T follicular helper cell (primary cell): ENCODE measurements around the gene PPP2R5E.

Experiments used
- DNase-seq: peaks from one replicate; pipeline ENCODE4 v3.0.0-alpha.2; 2020; ENCODE audit warnings: low read depth

PPP2R5E gene

DNA sequence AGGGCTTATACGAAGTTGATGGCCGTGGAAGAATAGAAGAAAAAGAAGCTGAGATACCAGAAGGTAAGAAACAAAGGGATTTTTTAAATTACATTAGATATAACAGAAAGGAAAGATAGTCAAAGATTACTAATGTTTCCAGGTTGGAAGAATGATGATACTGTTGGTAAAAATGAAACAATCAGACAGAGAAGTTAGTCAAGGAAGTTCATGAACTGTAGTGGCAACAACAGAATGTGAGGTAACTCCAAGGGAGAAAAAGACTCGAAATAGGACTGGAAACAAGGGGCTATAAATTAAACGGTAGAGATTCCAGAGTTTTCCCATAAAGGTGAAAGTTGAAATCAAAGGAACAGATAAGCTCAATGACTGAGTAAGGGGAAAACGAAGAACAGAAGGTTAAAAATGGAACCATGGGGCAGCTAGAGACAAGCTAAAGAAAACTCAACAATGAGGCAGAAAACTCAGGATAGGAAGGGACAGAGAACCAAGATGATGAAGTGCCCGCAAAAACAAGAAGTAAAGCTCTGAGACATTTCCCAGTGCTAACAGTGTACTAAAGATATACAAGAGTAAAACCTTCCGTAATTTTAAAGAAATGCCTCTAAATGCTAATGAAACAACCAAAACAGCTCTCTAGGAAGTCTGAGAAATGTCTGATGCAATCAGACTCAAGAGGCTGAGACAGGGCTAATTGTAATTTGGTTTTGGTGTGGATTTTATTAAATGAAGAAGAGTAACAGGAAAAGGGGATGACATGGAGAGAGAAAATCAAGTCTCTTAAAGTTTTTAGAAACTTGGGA lies 70.0 kb downstream of the PPP2R5E start:
- DNase-seq = no peak

DNA sequence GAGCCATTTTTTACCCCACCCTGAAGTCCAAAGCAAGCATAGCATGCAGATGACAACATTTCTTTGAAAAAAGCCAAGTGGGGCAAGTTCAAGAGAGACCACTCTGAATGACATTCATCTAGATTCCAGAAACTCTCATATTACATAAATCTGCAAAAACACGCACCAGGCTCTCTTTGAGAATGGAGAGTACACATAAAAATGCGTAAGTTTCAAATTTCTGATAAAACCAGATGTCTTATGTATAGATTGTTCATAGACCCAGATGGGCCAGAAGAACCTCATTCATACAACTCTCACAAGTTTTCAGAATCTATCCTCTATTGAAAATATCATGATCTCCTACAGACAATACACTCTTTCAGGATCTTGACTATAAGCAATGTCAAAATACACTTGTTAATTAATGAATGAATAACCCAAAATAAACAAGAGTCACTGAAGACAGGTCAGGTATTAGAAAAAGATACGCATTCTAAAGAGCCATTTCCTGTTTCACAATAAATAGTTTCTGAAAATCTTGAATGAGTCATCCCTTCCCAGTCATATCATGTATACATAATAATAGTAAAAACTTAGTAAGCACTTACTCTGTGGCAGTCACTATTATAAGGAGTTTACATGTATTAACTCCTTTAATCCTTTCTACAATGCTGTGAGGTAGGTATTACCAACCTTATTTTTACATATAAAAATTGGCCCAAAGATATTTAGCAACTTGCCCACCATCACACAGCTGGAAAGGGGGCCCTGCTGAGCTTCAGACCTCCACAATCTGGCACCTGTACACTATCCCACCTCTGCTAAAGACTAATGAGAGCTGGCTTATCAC lies 72.0 kb downstream of the PPP2R5E start:
- no peak for DNase-seq

DNA sequence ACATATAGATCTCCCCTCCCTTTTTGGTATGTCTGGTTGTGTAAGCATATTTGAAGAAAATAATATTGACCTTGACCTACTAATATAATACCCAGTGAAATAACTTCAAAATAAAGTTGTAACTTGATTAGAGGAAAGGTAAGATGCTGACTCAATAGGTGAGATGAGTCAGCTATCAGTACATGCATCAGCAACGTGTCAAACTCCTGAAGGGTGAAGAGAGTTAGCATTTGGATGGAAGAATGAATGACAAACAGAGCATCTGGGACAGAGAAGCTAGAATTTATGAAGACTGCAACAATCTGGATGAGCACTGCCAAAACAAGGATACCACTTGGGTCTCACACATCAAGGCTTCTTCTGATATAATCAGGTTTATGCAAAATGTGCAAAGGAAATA lies 74.9 kb downstream of the PPP2R5E start:
- no peak for DNase-seq

DNA sequence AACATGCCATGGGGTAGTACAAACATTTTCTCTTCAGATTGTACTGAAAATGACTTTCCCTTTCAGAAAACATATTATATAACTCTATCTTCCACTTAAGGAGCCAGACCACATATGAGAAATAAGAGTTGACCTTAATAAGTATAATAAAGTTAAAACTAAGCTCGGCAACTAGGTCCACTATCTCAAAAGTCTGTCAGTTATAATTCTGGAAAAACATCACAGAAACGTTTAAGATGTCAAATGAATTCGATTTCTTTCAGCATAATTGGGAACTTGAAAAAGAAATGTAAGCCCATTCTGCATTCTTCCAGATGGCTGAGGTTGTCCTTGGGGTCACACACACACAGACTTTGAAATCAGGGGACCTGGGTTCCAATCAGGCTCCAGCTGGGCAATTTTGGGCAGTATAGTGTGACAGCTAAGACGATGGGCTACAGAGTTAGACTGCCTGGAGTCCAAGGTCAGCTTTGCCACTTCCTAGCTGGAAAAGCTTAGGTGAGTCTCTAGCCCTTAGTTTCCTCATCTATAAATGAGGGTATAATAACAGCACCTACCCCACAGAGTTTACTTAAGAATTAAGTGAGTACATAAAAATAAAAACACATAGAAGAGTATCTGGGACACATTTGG lies 75.6 kb downstream of the PPP2R5E start:
- no peak for DNase-seq

DNA sequence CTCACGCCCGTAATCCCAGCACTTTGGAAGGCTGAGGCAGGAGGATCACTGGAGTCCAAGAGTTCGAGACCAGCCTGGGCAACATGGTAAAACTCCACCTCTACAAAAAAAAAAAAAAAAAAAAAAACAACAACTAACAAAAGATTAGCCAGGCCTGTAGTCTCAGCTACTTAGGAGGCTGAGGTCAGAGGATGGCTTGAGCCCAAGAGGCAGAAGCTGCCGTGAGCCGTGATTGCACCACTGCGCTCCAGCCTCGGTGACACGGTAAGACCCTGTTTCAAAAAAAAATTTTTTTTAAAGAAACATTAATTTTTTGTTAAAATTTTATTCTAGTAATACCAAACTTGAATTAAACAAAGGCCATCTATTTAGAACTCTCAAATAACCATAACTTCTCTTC lies 77.8 kb downstream of the PPP2R5E start:
- DNase-seq = no peak

DNA sequence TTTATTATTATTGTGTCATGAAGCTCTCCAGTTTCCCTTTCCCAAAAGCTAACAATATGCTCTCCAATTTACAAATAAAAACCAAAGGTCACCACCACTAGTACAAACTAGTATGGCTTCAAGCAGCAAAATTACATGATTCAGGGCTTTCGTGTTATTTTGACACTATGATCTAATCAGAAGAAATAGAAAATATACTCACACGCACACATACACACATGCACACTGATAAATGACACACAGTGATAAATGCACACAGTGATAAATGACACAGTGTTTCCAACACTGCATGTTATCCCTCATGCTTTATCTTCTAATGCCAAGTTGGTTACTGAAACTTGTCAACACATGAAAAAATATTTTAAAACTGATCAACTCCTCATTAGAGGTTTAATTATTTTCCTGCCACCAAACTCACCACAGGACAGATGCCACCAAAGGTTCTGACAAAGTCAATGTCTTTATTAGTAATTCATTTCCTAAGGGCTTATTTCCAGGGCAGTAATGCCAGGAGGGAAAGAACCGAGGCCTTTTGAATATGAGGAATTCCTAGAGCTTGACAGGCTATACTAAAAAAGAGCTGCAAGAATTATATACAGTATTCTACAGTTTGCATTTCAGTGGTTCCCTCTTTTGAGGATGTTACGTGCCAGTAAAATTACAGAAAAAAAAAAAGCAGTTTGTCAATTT lies 82.4 kb downstream of the PPP2R5E start:
- DNase-seq = no peak

DNA sequence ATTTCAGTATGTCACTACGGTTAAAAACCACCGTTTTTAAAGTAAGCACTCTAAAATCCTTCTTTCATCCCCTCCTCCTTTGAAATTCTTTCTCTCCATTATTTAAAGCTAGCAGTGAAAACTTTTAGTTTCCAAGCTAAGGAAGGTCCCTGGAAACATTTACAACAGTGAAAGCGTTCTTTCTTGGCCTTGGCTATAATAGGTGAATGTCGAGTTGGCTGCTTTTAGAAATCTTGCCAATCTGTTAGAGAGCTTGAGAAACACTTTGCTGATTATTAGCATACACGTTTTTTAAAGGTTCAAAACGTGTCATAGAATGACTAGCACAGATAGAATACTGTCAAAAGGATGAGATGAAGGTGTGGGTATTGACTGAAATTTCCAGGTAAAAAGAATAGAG lies 83.4 kb downstream of the PPP2R5E start:
- no peak for DNase-seq

DNA sequence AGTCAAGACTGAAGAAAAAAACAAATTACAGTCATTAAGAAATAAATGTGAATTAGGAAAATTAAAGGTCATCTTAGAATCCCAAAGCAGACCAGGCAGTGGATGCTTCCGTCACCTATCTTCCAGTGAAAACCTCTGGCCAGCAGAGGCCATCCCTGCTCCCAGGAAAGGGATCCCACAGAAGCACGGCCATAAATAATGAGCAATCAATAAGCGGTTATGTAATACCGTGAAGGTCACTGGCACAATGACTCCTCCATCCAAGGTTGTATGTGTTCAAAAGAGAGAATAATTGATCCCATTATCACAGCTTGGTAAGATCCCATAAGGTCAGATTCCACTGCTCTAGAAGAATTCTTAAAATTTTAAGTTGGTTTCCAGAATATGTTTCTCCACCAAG lies 85.7 kb downstream of the PPP2R5E start:
- DNase-seq = no peak

DNA sequence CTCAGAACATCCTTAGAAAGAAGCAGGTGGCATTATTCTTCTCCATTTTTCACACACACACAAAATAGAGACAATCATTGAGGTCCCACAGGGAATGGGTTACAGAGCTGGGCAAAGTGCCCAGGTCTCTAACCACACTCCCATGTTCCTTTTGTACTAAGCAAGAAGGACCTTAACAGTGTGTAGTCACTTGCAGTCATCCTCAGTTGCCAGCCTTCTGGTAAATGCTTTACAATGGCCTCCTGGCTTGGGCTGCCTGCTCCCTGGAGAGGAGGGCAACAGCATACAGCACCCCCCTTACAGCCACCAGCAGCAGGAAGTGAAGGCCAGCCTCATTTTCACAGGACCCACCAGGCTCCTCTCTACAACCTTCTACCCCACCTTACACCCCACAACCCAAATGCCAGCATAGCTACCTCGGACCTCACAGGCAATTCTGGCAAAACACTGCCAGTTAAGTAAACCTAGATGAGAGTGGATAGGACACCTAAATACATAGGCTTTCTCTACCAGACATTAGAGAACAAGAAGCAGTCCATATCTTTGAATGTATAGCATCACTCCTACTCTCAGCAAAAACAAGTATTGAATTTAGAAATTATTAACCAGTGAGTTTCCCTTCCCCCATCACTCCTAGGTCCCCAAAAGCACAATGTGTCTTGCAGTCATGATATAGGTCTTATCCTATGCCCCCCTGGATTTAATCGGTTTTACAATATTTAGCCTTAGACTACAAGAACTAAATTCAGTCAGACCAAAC lies 88.1 kb downstream of the PPP2R5E start:
- no peak for DNase-seq

DNA sequence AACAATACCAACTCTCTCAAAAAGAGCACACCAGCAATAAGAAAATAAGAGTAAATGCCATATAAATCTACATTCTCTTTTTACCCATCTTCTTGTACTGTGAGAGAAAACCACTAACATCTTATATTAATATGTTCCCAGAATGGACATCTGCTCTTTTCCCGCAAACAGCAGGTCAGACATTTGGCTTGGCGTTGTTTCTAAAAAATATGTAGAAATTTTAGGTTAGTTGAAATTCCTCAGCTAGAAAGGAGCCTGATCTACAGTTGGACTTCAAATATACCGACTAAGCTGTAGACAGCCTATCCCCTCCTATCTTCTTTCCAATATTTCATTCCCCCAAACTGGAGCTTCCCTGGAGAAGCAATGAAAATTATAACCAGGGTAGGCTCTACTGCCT lies 88.7 kb downstream of the PPP2R5E start:
- no peak for DNase-seq

DNA sequence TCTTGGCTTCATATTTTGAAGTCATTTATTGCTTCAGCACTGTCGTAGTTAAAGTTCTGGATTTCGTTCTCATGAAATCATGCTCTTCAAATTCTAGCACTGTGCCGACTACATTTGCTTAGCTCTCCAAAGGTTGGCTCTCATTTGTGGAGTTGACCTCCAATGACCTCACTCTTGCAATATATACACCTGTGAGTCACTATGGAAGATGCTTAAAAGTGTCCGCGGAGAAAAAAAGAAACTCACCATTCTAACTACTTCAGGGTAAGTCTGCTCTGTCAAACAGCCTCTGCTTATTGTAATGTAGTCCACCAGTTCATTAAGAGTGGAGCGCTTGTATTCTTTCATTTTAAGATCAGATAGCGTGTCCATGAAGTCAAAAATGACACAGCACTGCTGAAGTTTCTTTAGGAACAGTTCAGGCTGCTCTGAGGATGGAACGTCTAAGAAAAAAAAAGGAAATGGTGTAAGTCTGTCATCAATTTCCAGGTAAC lies 89.7 kb downstream of the PPP2R5E start:
- DNase-seq = no peak

DNA sequence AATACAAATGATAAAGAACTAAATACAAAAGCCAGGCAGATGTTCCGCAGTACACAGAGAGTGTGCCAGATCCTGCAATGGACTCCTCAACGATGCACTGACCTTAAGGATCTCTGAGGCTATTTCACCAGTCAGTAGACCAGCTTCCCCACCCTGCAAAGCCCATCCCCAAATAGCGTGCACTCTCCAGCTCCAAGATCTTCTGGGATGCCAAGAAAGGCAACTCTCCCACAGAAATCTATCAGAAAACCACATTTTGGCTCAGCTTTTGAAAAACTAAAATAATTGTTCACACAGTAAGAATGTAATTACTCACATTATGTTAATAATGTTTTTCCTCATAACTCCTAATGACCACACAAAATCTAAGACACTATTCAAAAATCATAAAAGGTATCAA lies 90.4 kb downstream of the PPP2R5E start:
- no peak for DNase-seq

DNA sequence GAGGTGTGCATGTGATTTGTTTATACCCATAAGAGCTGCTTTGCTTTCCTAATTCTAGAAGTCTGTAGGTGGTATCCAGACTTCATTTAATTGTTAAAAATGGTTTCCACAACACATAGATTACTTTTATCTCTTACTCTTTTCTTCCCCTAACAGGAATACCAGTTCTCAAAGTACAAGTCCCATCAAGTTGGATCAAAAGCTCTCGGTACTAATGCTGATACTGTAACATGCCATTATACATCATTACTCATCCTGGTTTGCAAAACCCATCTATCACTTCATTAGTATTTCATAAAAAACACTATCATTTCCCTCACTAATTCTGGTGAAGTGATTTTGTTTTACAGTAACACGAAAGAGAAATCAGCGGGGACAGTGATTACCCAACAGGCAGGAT lies 94.3 kb downstream of the PPP2R5E start:
- no peak for DNase-seq

DNA sequence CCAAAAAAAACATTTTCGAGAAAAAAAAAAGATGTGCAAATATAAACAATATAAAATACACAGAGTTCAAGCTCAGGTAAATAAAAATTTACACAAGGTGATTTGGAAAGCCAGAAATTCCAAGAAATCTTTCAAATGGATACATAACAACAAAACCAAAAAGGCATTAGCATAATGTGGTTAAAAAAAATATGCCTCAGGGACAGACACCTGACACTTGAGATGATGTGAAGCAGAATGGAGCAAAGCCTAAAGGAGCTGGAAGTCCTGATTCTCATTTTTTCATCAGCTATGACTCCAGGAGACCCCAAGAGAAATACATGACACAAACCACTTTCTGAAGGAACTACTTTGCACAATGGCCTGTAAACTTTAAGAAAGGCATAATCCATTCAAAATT lies 98.6 kb downstream of the PPP2R5E start:
- DNase-seq = no peak

DNA sequence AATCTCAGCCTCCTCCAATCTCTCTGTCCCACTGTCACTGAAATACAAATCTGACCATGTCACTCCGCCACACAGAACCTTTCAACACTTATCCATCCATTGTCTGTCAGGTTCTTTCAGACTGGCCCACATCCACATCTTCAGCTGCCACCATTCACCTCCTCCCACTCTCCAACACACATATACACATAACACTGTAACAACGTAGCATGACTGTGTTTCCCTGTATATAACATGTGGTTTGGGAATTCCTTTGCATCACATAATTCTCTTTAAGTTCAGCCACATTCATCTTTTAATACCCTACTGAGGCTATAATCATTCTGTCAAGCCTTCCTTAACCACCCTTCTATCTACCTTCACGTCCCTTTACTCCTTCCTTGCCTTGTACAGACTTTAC lies 99.2 kb downstream of the PPP2R5E start:
- DNase-seq = no peak

DNA sequence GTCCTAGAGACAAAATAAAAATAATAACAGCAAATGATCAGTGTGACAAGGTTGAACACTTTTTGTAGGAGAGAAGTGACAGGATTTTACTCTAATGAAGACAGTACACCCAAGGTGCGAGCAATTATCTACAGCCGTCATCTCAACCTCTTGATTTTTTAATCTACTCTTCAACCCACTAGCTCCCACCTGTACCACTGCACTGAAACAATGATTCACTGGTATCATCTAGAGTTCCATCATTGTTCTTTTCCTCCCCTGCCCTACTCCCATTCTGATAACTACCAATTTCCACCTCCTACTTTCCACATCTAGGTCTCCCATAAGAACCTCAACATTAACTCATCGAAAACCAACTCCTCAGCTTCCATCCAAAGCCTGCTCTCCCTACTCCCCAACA lies 99.8 kb downstream of the PPP2R5E start:
- no peak for DNase-seq

DNA sequence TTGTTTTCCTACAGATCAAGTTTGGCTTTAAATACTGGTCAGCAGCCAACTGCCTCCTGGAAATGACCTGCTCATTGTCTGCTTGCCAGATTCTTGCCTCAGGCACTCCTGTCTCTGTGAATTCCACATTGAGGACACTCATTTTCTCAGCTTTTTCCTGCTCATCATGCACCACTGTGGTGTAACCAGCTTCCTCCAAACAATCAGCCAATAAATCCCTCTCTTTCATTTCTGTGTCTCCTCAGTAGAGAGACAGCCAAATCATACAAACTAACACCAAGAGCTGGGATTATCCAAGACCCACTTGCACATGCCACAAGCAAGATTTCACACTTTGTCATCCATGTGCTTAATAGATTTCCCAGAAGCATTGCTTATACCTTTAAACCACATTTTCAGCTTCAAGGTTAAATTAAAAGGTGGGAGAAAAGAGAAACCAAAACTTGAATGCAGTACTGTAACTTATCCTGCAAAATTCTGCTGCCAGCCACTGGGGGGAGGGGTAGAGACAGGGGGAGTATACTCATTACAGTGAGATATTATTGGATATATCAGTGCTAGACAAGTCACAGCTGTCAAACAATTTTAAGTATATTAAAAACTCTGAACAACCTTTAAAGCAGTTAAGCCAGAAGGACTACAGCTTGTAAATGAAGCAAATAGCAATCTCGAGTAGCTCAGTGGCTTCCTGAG lies 105.0 kb downstream of the PPP2R5E start:
- DNase-seq = no peak

DNA sequence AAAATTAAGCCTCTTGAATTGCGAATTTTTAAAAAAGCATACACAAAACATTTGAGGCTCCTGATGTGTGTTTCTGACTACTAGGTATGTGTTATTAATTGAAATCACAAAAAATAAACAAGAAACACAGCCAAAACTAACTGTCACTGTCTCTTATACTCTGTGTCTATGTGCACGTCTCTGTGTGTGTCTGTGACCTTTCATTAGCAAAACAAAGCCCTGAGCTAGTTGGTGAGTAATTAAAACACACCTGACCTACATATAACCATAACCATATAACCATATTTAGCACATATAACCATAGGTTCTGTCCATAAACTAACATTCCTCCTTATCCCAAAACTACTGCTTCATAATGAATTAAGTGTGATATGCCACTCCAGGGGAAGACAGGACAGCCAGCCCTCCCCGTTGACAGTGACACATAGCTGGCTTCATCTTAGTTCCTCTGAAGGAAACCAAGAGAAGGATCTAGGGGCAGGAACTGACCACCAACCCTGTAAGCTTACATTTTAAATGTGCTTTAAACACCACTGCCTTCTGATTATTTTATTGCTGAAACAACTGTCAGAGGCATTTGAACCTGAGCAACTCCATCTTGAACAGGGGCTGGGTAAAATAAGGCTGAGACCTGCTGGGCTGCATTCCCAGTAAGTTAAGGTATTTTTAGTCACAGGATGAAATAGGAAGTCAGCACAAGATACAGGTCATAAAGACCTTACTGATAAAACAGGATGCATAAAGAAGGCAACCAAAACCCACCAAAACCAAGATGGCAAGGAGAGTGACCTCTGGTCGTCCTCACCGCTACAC lies 106.7 kb downstream of the PPP2R5E start:
- no peak for DNase-seq

DNA sequence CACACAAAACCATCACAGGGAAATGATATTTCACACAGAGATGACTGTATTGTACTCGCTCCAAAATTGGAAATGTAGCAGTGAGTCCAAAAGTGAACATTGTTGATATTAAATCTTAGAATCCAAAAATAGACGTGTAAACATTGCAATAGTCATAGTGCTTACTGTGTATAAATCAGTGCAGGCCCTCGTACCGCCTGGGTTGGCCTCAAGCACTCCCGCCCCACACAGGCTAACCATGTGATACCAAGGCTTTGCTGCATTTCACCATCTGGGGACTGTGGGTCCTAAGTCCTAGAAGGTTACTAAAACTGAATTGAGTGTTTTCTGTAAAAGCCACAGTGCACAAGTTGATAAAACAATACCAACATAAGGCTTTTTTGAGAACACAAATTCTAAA lies 107.3 kb downstream of the PPP2R5E start:
- no peak for DNase-seq

DNA sequence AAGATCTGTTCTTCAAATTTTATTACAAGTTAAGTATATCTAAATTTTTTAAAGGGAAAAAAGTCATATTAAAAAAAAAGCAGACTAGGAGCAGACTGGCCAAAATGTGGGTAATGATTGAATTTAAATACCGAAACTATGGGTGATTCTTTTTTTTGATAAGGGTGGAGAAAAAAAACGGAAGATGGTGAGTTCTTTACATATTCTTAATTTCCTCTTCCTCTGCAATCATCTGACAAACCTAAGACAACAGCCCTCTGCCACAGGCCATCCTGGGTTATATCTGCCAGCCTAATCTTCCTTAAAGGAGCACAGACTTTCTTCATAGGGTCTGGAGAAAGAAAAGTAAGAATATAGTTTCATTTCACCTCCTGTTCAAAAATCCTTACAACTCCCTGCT lies 108.0 kb downstream of the PPP2R5E start:
- DNase-seq = no peak
